A549 treated with AZD2906 at 1 μM for 4 hours (cell line): ENCODE results near the gene OR10T2. TPM values are rescaled to one million over a fixed set of nuclear protein-coding genes. Genes with fewer than 3 reads are reported as not detected.

Experiments used
- total RNA-seq: library from RNA; stranded (reverse); fragments of 200-300 nt; extraction: Qiagen RNA extraction; gene quantifications from 5 replicates; pipeline ENCODE4 v1.2.3, GENCODE V29; 2022

Gene OR10T2
- total RNA-seq, result not detected in 5 replicates

GRCh38 chr1:158398818-158399514 lies at the start of gene OR10T2:
Gene OR10T2 (minus strand): TSS chr1:158399466. CDS start chr1:158399466, 0 bp downstream.

GRCh38 chr1:158426137-158426536 lies 26.9 kb upstream of the OR10T2 start, which contains the start of gene OR10K2:
Gene OR10K2 (minus strand): TSS chr1:158426237. CDS start chr1:158420866, 5,371 bp downstream.

GRCh38 chr1:158353303-158354075 lies 45.8 kb downstream of the OR10T2 start, which contains the start of gene CD1E:
Gene CD1E (plus strand): TSS chr1:158353894. CDS start chr1:158353989, 95 bp downstream.

Other genes with a start within 250 kb of the OR10T2 start
- gene CD1D, start 218.6 kb downstream of the OR10T2 start, total RNA-seq, result 0.03 to 0.05 TPM (median 0.04 TPM) in 4 of 5 replicates, not detected in the other
- not detected in 5 replicates for gene CD1A, start 145.0 kb downstream of the OR10T2 start, total RNA-seq
- not detected in 5 replicates for gene CD1C, start 109.5 kb downstream of the OR10T2 start, total RNA-seq
- not detected in 5 replicates for gene CD1B, start 67.9 kb downstream of the OR10T2 start, total RNA-seq
- gene CD1E, start 45.6 kb downstream of the OR10T2 start, total RNA-seq, result not detected in 5 replicates
- not detected in 5 replicates for gene OR10K2, start 26.8 kb upstream of the OR10T2 start, total RNA-seq
- gene OR10K1, start 62.4 kb upstream of the OR10T2 start, total RNA-seq, result not detected in 5 replicates
- gene OR10R2, start 72.8 kb upstream of the OR10T2 start, total RNA-seq, result not detected in 5 replicates
- gene OR6Y1, start 154.9 kb upstream of the OR10T2 start, total RNA-seq, result not detected in 5 replicates
- gene OR6P1, start 171.1 kb upstream of the OR10T2 start, total RNA-seq, result not detected in 5 replicates
- gene OR10X1, start 180.4 kb upstream of the OR10T2 start, total RNA-seq, result not detected in 5 replicates
- gene OR10Z1, start 205.8 kb upstream of the OR10T2 start, total RNA-seq, result not detected in 5 replicates